Cardiac fibroblast (primary cell): Measurements from ENCODE around the gene FOXN1.

ENCODE experiments used
- DNase-seq, 2 donors: peaks; one replicate each; pipeline versions ENCODE4 v3.0.0 to v3.0.0-alpha.2; 2010; ENCODE audit warnings: low read depth in 2 of 2
- H3K4me3 ChIP-seq, 2 donors: replicated peaks in 1 of 2; 1 replicate in 1 of 2; 2 replicates in 1 of 2; pipeline ENCODE4 v1.5.1; 2011; ENCODE audit warnings: low read depth in 2 of 2, low read length in 2 of 2, mild to moderate bottlenecking in 2 of 2, moderate library complexity in 1 of 2
- CTCF ChIP-seq: IDR thresholded peaks from one replicate; pipeline ENCODE4 v1.5.1; 2011; ENCODE audit warnings: low read depth, mild to moderate bottlenecking, low read length, inconsistent platforms

FOXN1 gene

DNA sequence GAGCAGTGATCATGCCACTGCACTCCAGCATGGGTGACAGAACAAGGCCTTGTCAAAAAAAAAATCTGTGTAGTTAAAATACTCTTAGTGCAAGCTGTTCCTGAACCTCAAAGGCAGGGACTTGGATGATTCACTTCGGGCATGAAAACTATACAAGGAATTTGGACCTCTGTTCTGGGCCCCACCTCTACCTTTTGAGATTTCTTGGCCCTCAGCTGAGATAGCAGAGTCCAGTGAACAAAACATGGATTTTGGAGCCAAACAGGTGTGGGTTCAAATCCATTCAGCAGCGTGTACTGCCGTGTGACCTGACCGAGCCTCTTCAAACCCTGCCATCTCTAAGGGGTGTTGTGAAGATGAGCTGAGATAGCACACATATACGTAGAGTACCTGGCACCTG is 25.9 kb upstream of the FOXN1 start:
- TF ChIP-seq CTCF: no peak
- no peak for DNase-seq
- H3K4me3 ChIP-seq: no peak overlapping the region

GRCh38 chr17:28480799-28481571 is 25.2 kb upstream of the FOXN1 start:
- no peak overlapping the region for H3K4me3 ChIP-seq
- TF ChIP-seq CTCF: no peak
- DNase-seq: no peak

DNA sequence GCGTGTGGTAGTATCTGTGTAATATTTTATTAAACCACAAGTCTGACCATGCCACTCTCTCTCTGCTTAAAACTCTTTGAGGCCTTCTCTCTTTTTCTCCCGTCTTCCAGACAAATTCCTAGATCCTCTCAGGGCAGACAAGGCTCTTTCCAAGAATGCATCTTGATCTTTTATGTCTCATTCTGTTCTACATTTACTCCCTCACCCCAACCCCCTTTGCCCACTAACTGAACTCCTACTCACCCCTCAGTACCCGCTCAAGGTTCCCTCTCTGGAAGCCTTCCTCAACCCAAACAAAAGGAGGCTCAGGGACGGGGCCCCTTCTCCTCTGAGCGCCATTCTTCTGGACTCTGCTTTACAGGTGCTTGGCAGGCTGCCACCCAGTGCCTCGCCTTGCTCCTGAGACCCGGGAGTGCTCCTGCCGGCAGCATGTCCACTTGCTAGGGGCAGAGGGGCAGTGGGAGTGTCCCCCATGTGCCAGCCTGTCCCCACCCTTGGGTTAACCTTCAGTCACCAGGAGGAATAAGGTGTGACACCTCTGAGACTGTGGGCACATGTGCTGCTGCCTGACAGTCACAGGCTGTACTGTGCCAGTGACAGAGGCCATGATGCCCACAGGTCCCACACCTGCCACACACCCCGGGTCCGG is 23.5 kb upstream of the FOXN1 start:
- no peak for TF ChIP-seq CTCF
- no peak overlapping the region for H3K4me3 ChIP-seq

DNA sequence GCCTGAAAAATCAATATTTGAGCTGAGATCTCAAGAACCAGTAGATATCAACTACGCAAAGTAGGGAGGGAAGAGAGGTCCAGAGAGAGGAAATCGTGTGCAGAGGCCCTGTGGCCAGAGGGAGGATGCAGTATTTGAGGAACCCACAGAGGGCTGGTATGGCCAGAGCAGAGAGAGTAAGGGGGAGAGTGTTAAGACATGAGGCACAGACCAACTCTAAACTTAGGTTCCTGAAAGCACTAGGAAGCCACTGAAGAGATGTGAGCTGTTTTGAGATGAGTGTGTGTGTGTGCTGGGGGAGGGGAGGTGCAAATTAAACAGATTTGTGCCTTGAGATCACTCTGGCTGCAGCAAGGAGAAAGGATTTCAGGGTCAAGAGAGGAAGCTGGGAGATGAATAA is 21.9 kb upstream of the FOXN1 start:
- no peak for TF ChIP-seq CTCF
- no peak for DNase-seq
- H3K4me3 ChIP-seq: no peak overlapping the region

More for the DNA sequence above, 23.5 kb upstream of the FOXN1 start:
- no peak for DNase-seq

- H3K4me3 ChIP-seq: no peak overlapping the region
- no peak for TF ChIP-seq CTCF
- DNase-seq: no peak
Measured at GRCh38 chr17:28485049-28485448, 21.1 kb upstream of the FOXN1 start.

- DNase-seq: no peak
- H3K4me3 ChIP-seq: no peak overlapping the region
- TF ChIP-seq CTCF: no peak
Measured at GRCh38 chr17:28487881-28488532, 18.1 kb upstream of the FOXN1 start.
